Heart right ventricle (tissue), 16 donors: ENCODE measurements around the gene PRDM15. TPM values are rescaled to one million over a fixed set of nuclear protein-coding genes. Genes with fewer than 3 reads are reported as not detected.

Experiments
- ATAC-seq, 8 donors: fragments of 200-7000 bp; cut with Tn5 transposase; one replicate each; pipeline ENCODE4 v1.9.1; 2020; ENCODE audit warnings: mild to moderate bottlenecking in 8 of 8, moderate library complexity in 8 of 8, moderate number of reproducible peaks in 1 of 8
- DNase-seq, 2 donors: peaks; one replicate each; pipeline ENCODE4 v3.0.0-alpha.2; 2020
- H3K27ac ChIP-seq, 10 donors: fragments of 200-600 bp; sonication (generic) in 2 of 10; one replicate each; pipeline versions ENCODE4 v1.5.0 to v1.8.0; 2020 to 2022; ENCODE audit warnings: mild to moderate bottlenecking in 3 of 10
- H3K27me3 ChIP-seq, 7 donors: fragments of 200-600 bp; one replicate each; pipeline ENCODE4 v1.8.0; 2021 to 2022; ENCODE audit warnings: mild to moderate bottlenecking in 2 of 7
- H3K36me3 ChIP-seq, 9 donors: fragments of 200-600 bp; sonication (generic) in 1 of 9; one replicate each; pipeline versions ENCODE4 v1.5.0 to v1.8.0; 2020 to 2022; ENCODE audit warnings: mild to moderate bottlenecking in 2 of 9
- H3K4me1 ChIP-seq, 9 donors: fragments of 200-600 bp; sonication (generic) in 1 of 9; one replicate each; pipeline versions ENCODE4 v1.5.0 to v1.8.0; 2020 to 2022; ENCODE audit warnings: mild to moderate bottlenecking in 4 of 9
- H3K4me3 ChIP-seq, 10 donors: fragments of 200-600 bp; sonication (generic) in 2 of 10; one replicate each; pipeline versions ENCODE4 v1.5.0 to v1.8.0; 2020 to 2022; ENCODE audit warnings: mild to moderate bottlenecking in 7 of 10, moderate library complexity in 2 of 10
- H3K9me3 ChIP-seq, 11 donors: fragments of 200-600 bp in 10 of 11; sonication (generic) in 2 of 11; one replicate each; pipeline versions ENCODE4 v1.5.0 to v1.8.0; 2013 to 2022; ENCODE audit warnings: mild to moderate bottlenecking in 2 of 11, control low read depth in 1 of 11, moderate library complexity in 1 of 11
- CTCF ChIP-seq, 9 donors: fragments of 200-600 bp; sonication (generic) in 2 of 9; IDR thresholded peaks; one replicate each; pipeline versions ENCODE4 v1.5.0 to v1.8.0; 2021 to 2022; ENCODE audit warnings: antibody characterized with exemption in 9 of 9, mild to moderate bottlenecking in 5 of 9, moderate library complexity in 1 of 9
- WGBS, 2 donors: extraction: QIAGEN DNeasy Blood & Tissue Kit; methylation state at CpG; one replicate each; pipeline ENCODE4 v1.1.7; 2013; ENCODE audit warnings: inconsistent platforms in 1 of 2; 5-methylcytosine and 5-hydroxymethylcytosine counted together
- intact Hi-C, 10 donors: fragments of 100-400 bp; cut with DNase I; formaldehyde crosslinking; loops; one replicate each; pipeline versions ENCODE4 v1.11.1 to v1.14.2; 2022
- polyA plus RNA-seq, 2 donors: library from polyadenylated mRNA; stranded (reverse); fragments of 200-250 nt; gene quantifications; one replicate each; pipeline ENCODE4 v1.2.3, GENCODE V29; 2013
- total RNA-seq, 10 donors: library from RNA; stranded (reverse); fragmentation: NEBNext Ultra II Directional in 3 of 10; extraction: Animal tissue kit (Norgen Biotek cat#: 25700) in 3 of 10; gene quantifications; one replicate each; pipeline versions ENCODE4 v1.2.1 to v1.2.4, GENCODE V29; 2021 to 2023
- donor health status: Arrhythmogenic right ventricular cardiomyopathy.
- donor health status: ischemic (EF 13 %, LVEDD 7.1; RV severe dilation, severe dysfunction).
- donor health status: healthy with polysubstance abuse.
- donor health status: DM: no; HTN: yes; CAD: no.
- donor health status: DM: no; HTN: no; CAD: no.
- donor health status: ischemic (EF 25% LVEDD 6.9; RV normal size, moderate dysfunction).
- donor health status: ischemic (EF 25% LVEDD 5.7; RV mildly dilated, moderate dysfunction).
- donor health status: healthy.
- donor health status: DM: yes; HTN: yes; CAD: no.
- donor health status: Ischemic cardiomyopathy.
- donor health status: ischemic (EF 35%, LVEDD 5.7; RV mildly dilated, moderate dysfunction).
- donor health status: nonischemic (EF 11% LVEDD 7.7; RV severe dilation, severe dysfunction).
- donor health status: DM: yes; HTN: yes; CAD: no.
- donor health status: PGD.
- donor health status: ischemic (EF 29% LVEDD 5.4; RV normal size, mild dysfunction).
- donor health status: nonischemic (EF 23%, LVEDD 6.1; RV moderate dilation, normal function).

PRDM15 gene
- total and polyA plus RNA-seq, 12 donors = 1.0 to 5.8 (median 3.2) TPM

GRCh38 chr21:41800425-41801320 is 78.5 kb downstream of the PRDM15 start:
- Histone ChIP-seq H3K4me3 (no peak overlapping the region), H3K27me3 (no peaks in the 10 kb centered on the region), H3K9me3 (no peaks in the 10 kb centered on the region), H3K4me1 (peaks cover 0 to 10% (median 0%) of the 10 kb centered on the region in 9 donors), H3K36me3 (peaks cover 0 to 59% (median 4%) of the 10 kb centered on the region in 9 donors), H3K27ac (no peak overlapping the region)
- intact Hi-C loops = no loop called here
- no peak for TF ChIP-seq CTCF (IDR thresholded peaks at IDR 0.05)
- DNase-seq (no peak), ATAC-seq (no peak)
- 92 to 94% methylated on average over 24 of the region's 24 CpGs for WGBS, 2 donors

GRCh38 chr21:41799763-41800162 is 79.4 kb downstream of the PRDM15 start:
- intact Hi-C loops = no loop called here
- Histone ChIP-seq H3K4me1 (peaks cover 0 to 10% (median 0%) of the 10 kb centered on the region in 9 donors), H3K27ac (no peak overlapping the region), H3K36me3 (peaks cover 0 to 59% (median 4%) of the 10 kb centered on the region in 9 donors), H3K27me3 (peaks cover 0 to 3% (median 0%) of the 10 kb centered on the region in 7 donors), H3K9me3 (no peaks in the 10 kb centered on the region), H3K4me3 (no peak overlapping the region)
- ATAC-seq (no peak), DNase-seq (no peak)
- 94 to 95% methylated on average over 7 of the region's 7 CpGs for WGBS, 2 donors
- no peak for TF ChIP-seq CTCF (IDR thresholded peaks at IDR 0.05)

GRCh38 chr21:41798326-41798725 is 80.8 kb downstream of the PRDM15 start:
- no peak for ATAC-seq
- DNase-seq = no peak
- Histone ChIP-seq H3K36me3 (peaks cover 0 to 52% (median 4%) of the 10 kb centered on the region in 9 donors), H3K27me3 (peaks cover 0 to 7% (median 4%) of the 10 kb centered on the region in 7 donors), H3K4me1 (peaks cover 0 to 9% (median 0%) of the 10 kb centered on the region in 9 donors), H3K27ac (no peak overlapping the region), H3K4me3 (no peak overlapping the region), H3K9me3 (peaks cover 0 to 8% (median 0%) of the 10 kb centered on the region in 11 donors)
- intact Hi-C loops = no loop called here
- WGBS, 2 donors = 94 to 96% methylated on average over 20 of the region's 20 CpGs
- TF ChIP-seq CTCF (IDR thresholded peaks at IDR 0.05) = no peak

GRCh38 chr21:41796476-41797080 is 82.6 kb downstream of the PRDM15 start:
- no peak overlapping the region for H3K27ac ChIP-seq
- no peak overlapping the region for H3K4me3 ChIP-seq
- H3K4me1 ChIP-seq = no peaks in the 10 kb centered on the region
- DNase-seq (no peak), ATAC-seq (peak in 1 of 8 donors; percentile 41)
- peaks cover 0 to 25% (median 12%) of the 10 kb centered on the region in 11 donors for H3K9me3 ChIP-seq
- intact Hi-C loops = no loop called here
- no peak for TF ChIP-seq CTCF (IDR thresholded peaks at IDR 0.05)
- H3K36me3 ChIP-seq = peaks cover 0 to 39% (median 4%) of the 10 kb centered on the region in 9 donors
- WGBS, 2 donors = 95 to 97% methylated on average over 14 of the region's 14 CpGs
- peaks cover 0 to 17% (median 4%) of the 10 kb centered on the region in 7 donors for H3K27me3 ChIP-seq
